Mesodermal cell (in vitro differentiated cells): ENCODE measurements around the gene RBM28.

Source experiments
- H3K27ac ChIP-seq: 2 replicates; pipeline ENCODE4 v1.7.0; 2013; ENCODE audit warnings: mild to moderate bottlenecking, low read depth, low read length, moderate library complexity; ENCODE audit not compliant: severe bottlenecking
- H3K36me3 ChIP-seq: 2 replicates; pipeline ENCODE4 v1.7.1; 2013; ENCODE audit warnings: mild to moderate bottlenecking, low read length, moderate library complexity; ENCODE audit not compliant: control insufficient read depth, insufficient read depth
- H3K4me1 ChIP-seq: one replicate; pipeline ENCODE4 v1.7.1; 2013; ENCODE audit warnings: mild to moderate bottlenecking, low read length; ENCODE audit not compliant: insufficient read depth, control insufficient read depth, poor library complexity, severe bottlenecking
- H3K4me3 ChIP-seq: 2 replicates; pipeline ENCODE4 v1.7.0; 2013; ENCODE audit warnings: low read length, control low read depth, mild to moderate bottlenecking; ENCODE audit not compliant: insufficient read depth, poor library complexity, severe bottlenecking; ENCODE audit errors: extremely low read depth
- H3K9me3 ChIP-seq: 2 replicates; pipeline ENCODE4 v1.7.1; 2013; ENCODE audit warnings: mild to moderate bottlenecking, low read length, moderate library complexity; ENCODE audit not compliant: control insufficient read depth
- WGBS, 2 experiments: methylation state at CpG; one replicate each; pipeline ENCODE4 v1.1.5; 2013; ENCODE audit warnings: missing lambda C conversion rate in 2 of 2; ENCODE audit not compliant: insufficient coverage in 2 of 2; 5-methylcytosine and 5-hydroxymethylcytosine counted together

RBM28 gene

GRCh38 chr7:128347647-128348097 is 4.0 kb upstream of the RBM28 start:
- WGBS, 2 experiments, result 17 to 23% methylated on average over 2 of the region's 2 CpGs
- Histone ChIP-seq H3K4me1 (peaks cover under 1% of the 10 kb centered on the region), H3K36me3 (no peaks in the 10 kb centered on the region), H3K27ac (no peak overlapping the region), H3K9me3 (no peaks in the 10 kb centered on the region), H3K4me3 (no peak overlapping the region)

GRCh38 chr7:128344431-128344774 is 695 bp upstream of the RBM28 start:
- WGBS, 2 experiments, result 85 to 94% methylated on average over 4 to 5 of the region's 5 CpGs
- H3K27ac ChIP-seq, result no peak overlapping the region
- peaks cover 9% of the 10 kb centered on the region for H3K4me1 ChIP-seq
- H3K4me3 ChIP-seq, result peak overlapping the region; percentile 78
- peaks cover 10% of the 10 kb centered on the region for H3K36me3 ChIP-seq
- H3K9me3 ChIP-seq, result no peaks in the 10 kb centered on the region

- H3K9me3 ChIP-seq, result no peaks in the 10 kb centered on the region
- H3K4me3 ChIP-seq, result no peak overlapping the region
- H3K27ac ChIP-seq, result no peak overlapping the region
- 98 to 100% methylated on average over 2 to 4 of the region's 6 CpGs for WGBS, 2 experiments
- H3K36me3 ChIP-seq, result peaks cover 37% of the 10 kb centered on the region
- peaks cover 9% of the 10 kb centered on the region for H3K4me1 ChIP-seq
Observed at GRCh38 chr7:128341733-128342132, 2.0 kb downstream of the RBM28 start.

- Histone ChIP-seq H3K9me3 (no peaks in the 10 kb centered on the region), H3K4me3 (no peak overlapping the region), H3K36me3 (peaks cover 94% of the 10 kb centered on the region), H3K27ac (no peak overlapping the region), H3K4me1 (no peaks in the 10 kb centered on the region)
- 92% methylated on average over 1 of the region's 3 CpGs; no CpG with 5 or more reads in 1 of the 2 experiments for WGBS, 2 experiments
Observed at GRCh38 chr7:128335730-128336129, 8.0 kb downstream of the RBM28 start.

- 93 to 100% methylated on average over 7 to 8 of the region's 9 CpGs for WGBS, 2 experiments
- H3K9me3 ChIP-seq, result no peaks in the 10 kb centered on the region
- no peak overlapping the region for H3K27ac ChIP-seq
- H3K4me3 ChIP-seq, result no peak overlapping the region
- no peaks in the 10 kb centered on the region for H3K4me1 ChIP-seq
- H3K36me3 ChIP-seq, result peaks cover 82% of the 10 kb centered on the region
Observed at GRCh38 chr7:128324368-128324680, 19.4 kb downstream of the RBM28 start.

- WGBS, 2 experiments, result 95 to 97% methylated on average over 7 of the region's 10 CpGs
- Histone ChIP-seq H3K4me3 (no peak overlapping the region), H3K27ac (no peak overlapping the region), H3K4me1 (no peaks in the 10 kb centered on the region), H3K9me3 (no peaks in the 10 kb centered on the region), H3K36me3 (peaks cover 82% of the 10 kb centered on the region)
Observed at GRCh38 chr7:128323459-128324367, 20.0 kb downstream of the RBM28 start.

GRCh38 chr7:128323040-128323439 is 20.7 kb downstream of the RBM28 start:
- no peak overlapping the region for H3K4me3 ChIP-seq
- no peak overlapping the region for H3K27ac ChIP-seq
- peaks cover 85% of the 10 kb centered on the region for H3K36me3 ChIP-seq
- no peaks in the 10 kb centered on the region for H3K4me1 ChIP-seq
- H3K9me3 ChIP-seq, result no peaks in the 10 kb centered on the region

- no peak overlapping the region for H3K4me3 ChIP-seq
- no peaks in the 10 kb centered on the region for H3K4me1 ChIP-seq
- H3K9me3 ChIP-seq, result no peaks in the 10 kb centered on the region
- H3K36me3 ChIP-seq, result peaks cover 85% of the 10 kb centered on the region
- no peak overlapping the region for H3K27ac ChIP-seq
- WGBS, 2 experiments, result 100% methylated on average over 1 of the region's 3 CpGs
Observed at GRCh38 chr7:128322040-128322643, 21.6 kb downstream of the RBM28 start.

GRCh38 chr7:128321044-128321422 is 22.7 kb downstream of the RBM28 start:
- 96 to 97% methylated on average over 4 to 5 of the region's 5 CpGs for WGBS, 2 experiments
- Histone ChIP-seq H3K36me3 (peaks cover 85% of the 10 kb centered on the region), H3K27ac (no peak overlapping the region), H3K4me1 (no peaks in the 10 kb centered on the region), H3K4me3 (no peak overlapping the region), H3K9me3 (no peaks in the 10 kb centered on the region)

GRCh38 chr7:128318691-128319090 is 25.0 kb downstream of the RBM28 start:
- Histone ChIP-seq H3K9me3 (no peaks in the 10 kb centered on the region), H3K36me3 (peaks cover 91% of the 10 kb centered on the region), H3K27ac (no peak overlapping the region), H3K4me1 (no peaks in the 10 kb centered on the region), H3K4me3 (no peak overlapping the region)
- WGBS, 2 experiments, result no CpG with 5 or more reads among the region's 5 CpGs

GRCh38 chr7:128311013-128311412 is 32.7 kb downstream of the RBM28 start:
- H3K9me3 ChIP-seq, result no peaks in the 10 kb centered on the region
- H3K27ac ChIP-seq, result peak overlapping the region; percentile 32
- H3K36me3 ChIP-seq, result peaks cover 88% of the 10 kb centered on the region
- H3K4me3 ChIP-seq, result no peak overlapping the region
- 100% methylated on average over 2 of the region's 3 CpGs; no CpG with 5 or more reads in 1 of the 2 experiments for WGBS, 2 experiments
- no peaks in the 10 kb centered on the region for H3K4me1 ChIP-seq
